Caki2 (cell line): Measurements from ENCODE around the gene IGFBP2. TPM values are rescaled to one million over a fixed set of nuclear protein-coding genes. Genes with fewer than 3 reads are reported as not detected.

ENCODE experiments used
- total RNA-seq: library from RNA; depleted of rRNA; stranded (reverse); fragments of >200 nt; shearing (Covaris generic); gene quantifications from 2 replicates; pipeline ENCODE4 v1.2.3, GENCODE V29; 2014; ENCODE audit warnings: low replicate concordance; rRNA removed

The IGFBP2 gene
- total RNA-seq, 1 experiment from 2014 or later = 110 TPM

Other genes starting within 250 kb of the IGFBP2 start
- 8.6 and 12.3 TPM in 2 replicates for gene SMARCAL1, start 220.9 kb upstream of the IGFBP2 start, total RNA-seq
- 1,019 and 1,358 TPM in 2 replicates for gene RPL37A, start 134.6 kb upstream of the IGFBP2 start, total RNA-seq
- 0.07 and 0.26 TPM in 2 replicates for gene IGFBP5, start 62.1 kb downstream of the IGFBP2 start, total RNA-seq
- not detected in 2 replicates for gene TNP1, start 226.6 kb downstream of the IGFBP2 start, total RNA-seq